ENCODE measurements around the gene NECTIN2.

NECTIN2 gene

GRCh38 chr19:44845612-44846454 lies at the start of gene NECTIN2:
Gene NECTIN2 (plus strand): TSS chr19:44846297. CDS start chr19:44846526, 229 bp downstream.
- peak within 1 kb of the TSS; percentile 81 for H3K4me3 ChIP-seq (ENCODE audit: low read length)
- no peaks in the 10 kb centered on the region for H3K36me3 ChIP-seq (ENCODE audit: insufficient read depth, low read length)

GRCh38 chr19:44796701-44797115 lies 49.4 kb upstream of the NECTIN2 start:
- no peaks in the 10 kb centered on the region for H3K9me3 ChIP-seq (ENCODE audit: low read length)
- no peak overlapping the region for H3K4me3 ChIP-seq (ENCODE audit: low read length)
- peak overlapping the region; percentile 32 for H2AFZ ChIP-seq (ENCODE audit: low read depth, low read length)
- no peaks in the 10 kb centered on the region for H3K36me3 ChIP-seq (ENCODE audit: insufficient read depth, low read length)
- peaks cover 8% of the 10 kb centered on the region for H3K27me3 ChIP-seq (ENCODE audit: insufficient read depth, low read length)
- peaks cover 8% of the 10 kb centered on the region for H3K4me1 ChIP-seq (ENCODE audit: insufficient read depth, low read length)

More at GRCh38 chr19:44845612-44846454, at the start of gene NECTIN2:
- peak within 1 kb of the TSS; percentile 21 for H2AFZ ChIP-seq (ENCODE audit: low read depth, low read length)
- H3K4me1 ChIP-seq (ENCODE audit: insufficient read depth, low read length), result peaks cover 28% of the 10 kb centered on the region
- no peaks in the 10 kb centered on the region for H3K9me3 ChIP-seq (ENCODE audit: low read length)
- no peaks in the 10 kb centered on the region for H3K27me3 ChIP-seq (ENCODE audit: insufficient read depth, low read length)

- Histone ChIP-seq H3K4me3 (ENCODE audit: low read length) (no peak overlapping the region), H3K36me3 (ENCODE audit: insufficient read depth, low read length) (no peaks in the 10 kb centered on the region), H3K27me3 (ENCODE audit: insufficient read depth, low read length) (no peaks in the 10 kb centered on the region), H2AFZ (ENCODE audit: low read depth, low read length) (no peak overlapping the region), H3K9me3 (ENCODE audit: low read length) (no peaks in the 10 kb centered on the region), H3K4me1 (ENCODE audit: insufficient read depth, low read length) (peaks cover 8% of the 10 kb centered on the region)
Measured at GRCh38 chr19:44799627-44800346, 46.3 kb upstream of the NECTIN2 start.

GRCh38 chr19:44800461-44800860 lies 45.6 kb upstream of the NECTIN2 start:
- no peaks in the 10 kb centered on the region for H3K36me3 ChIP-seq (ENCODE audit: insufficient read depth, low read length)
- no peak overlapping the region for H3K4me3 ChIP-seq (ENCODE audit: low read length)
- peaks cover 8% of the 10 kb centered on the region for H3K4me1 ChIP-seq (ENCODE audit: insufficient read depth, low read length)
- no peak overlapping the region for H2AFZ ChIP-seq (ENCODE audit: low read depth, low read length)
- H3K9me3 ChIP-seq (ENCODE audit: low read length), result no peaks in the 10 kb centered on the region
- no peaks in the 10 kb centered on the region for H3K27me3 ChIP-seq (ENCODE audit: insufficient read depth, low read length)

GRCh38 chr19:44803442-44804428 lies 42.4 kb upstream of the NECTIN2 start:
- Histone ChIP-seq H3K27me3 (ENCODE audit: insufficient read depth, low read length) (no peaks in the 10 kb centered on the region), H3K36me3 (ENCODE audit: insufficient read depth, low read length) (no peaks in the 10 kb centered on the region), H2AFZ (ENCODE audit: low read depth, low read length) (no peak overlapping the region), H3K4me3 (ENCODE audit: low read length) (no peak overlapping the region), H3K9me3 (ENCODE audit: low read length) (no peaks in the 10 kb centered on the region), H3K4me1 (ENCODE audit: insufficient read depth, low read length) (peaks cover 16% of the 10 kb centered on the region)

- Histone ChIP-seq H3K4me3 (ENCODE audit: low read length) (no peak overlapping the region), H2AFZ (ENCODE audit: low read depth, low read length) (no peak overlapping the region), H3K36me3 (ENCODE audit: insufficient read depth, low read length) (no peaks in the 10 kb centered on the region), H3K4me1 (ENCODE audit: insufficient read depth, low read length) (peaks cover 31% of the 10 kb centered on the region), H3K9me3 (ENCODE audit: low read length) (no peaks in the 10 kb centered on the region), H3K27me3 (ENCODE audit: insufficient read depth, low read length) (no peaks in the 10 kb centered on the region)
Measured at GRCh38 chr19:44806291-44806690, 39.8 kb upstream of the NECTIN2 start.

- Histone ChIP-seq H3K9me3 (ENCODE audit: low read length) (no peaks in the 10 kb centered on the region), H2AFZ (ENCODE audit: low read depth, low read length) (no peak overlapping the region)
Measured at GRCh38 chr19:44807162-44807561, 38.9 kb upstream of the NECTIN2 start.

GRCh38 chr19:44807652-44808462 lies 38.2 kb upstream of the NECTIN2 start:
- H3K4me3 ChIP-seq (ENCODE audit: low read length), result no peak overlapping the region
- peaks cover 34% of the 10 kb centered on the region for H3K4me1 ChIP-seq (ENCODE audit: insufficient read depth, low read length)
- no peaks in the 10 kb centered on the region for H3K36me3 ChIP-seq (ENCODE audit: insufficient read depth, low read length)
- H3K9me3 ChIP-seq (ENCODE audit: low read length), result no peaks in the 10 kb centered on the region
- peak overlapping the region; percentile 18 for H2AFZ ChIP-seq (ENCODE audit: low read depth, low read length)
- no peaks in the 10 kb centered on the region for H3K27me3 ChIP-seq (ENCODE audit: insufficient read depth, low read length)

More at GRCh38 chr19:44807162-44807561, 38.9 kb upstream of the NECTIN2 start:
- peaks cover 32% of the 10 kb centered on the region for H3K4me1 ChIP-seq (ENCODE audit: insufficient read depth, low read length)
- no peaks in the 10 kb centered on the region for H3K36me3 ChIP-seq (ENCODE audit: insufficient read depth, low read length)
- no peaks in the 10 kb centered on the region for H3K27me3 ChIP-seq (ENCODE audit: insufficient read depth, low read length)
- H3K4me3 ChIP-seq (ENCODE audit: low read length), result no peak overlapping the region

- Histone ChIP-seq H3K36me3 (ENCODE audit: insufficient read depth, low read length) (no peaks in the 10 kb centered on the region), H3K27me3 (ENCODE audit: insufficient read depth, low read length) (no peaks in the 10 kb centered on the region), H3K4me3 (ENCODE audit: low read length) (peak within 1 kb of the TSS; percentile 56), H3K9me3 (ENCODE audit: low read length) (no peaks in the 10 kb centered on the region), H2AFZ (ENCODE audit: low read depth, low read length) (peak within 1 kb of the TSS; percentile 18), H3K4me1 (ENCODE audit: insufficient read depth, low read length) (peaks cover 34% of the 10 kb centered on the region)
Measured at GRCh38 chr19:44808463-44809371, 37.4 kb upstream of the NECTIN2 start, which contains the start of gene BCAM. Gene BCAM (plus strand): TSS chr19:44809103. CDS start chr19:44809125, 22 bp downstream.

- no peak overlapping the region for H2AFZ ChIP-seq (ENCODE audit: low read depth, low read length)
Measured at GRCh38 chr19:44809577-44810233, 36.4 kb upstream of the NECTIN2 start.

More at GRCh38 chr19:44809577-44810233, 36.4 kb upstream of the NECTIN2 start:
- Histone ChIP-seq H3K4me3 (ENCODE audit: low read length) (peak overlapping the region; percentile 56), H3K36me3 (ENCODE audit: insufficient read depth, low read length) (no peaks in the 10 kb centered on the region), H3K4me1 (ENCODE audit: insufficient read depth, low read length) (peaks cover 34% of the 10 kb centered on the region), H3K27me3 (ENCODE audit: insufficient read depth, low read length) (no peaks in the 10 kb centered on the region), H3K9me3 (ENCODE audit: low read length) (no peaks in the 10 kb centered on the region)
